ENCODE results near the gene MRAS. TPM values are rescaled to one million over a fixed set of nuclear protein-coding genes. Genes with fewer than 3 reads are reported as not detected.

Gene MRAS
- total and polyA plus RNA-seq, 2 of the 4 experiments (the other 2 are of a cell fraction) = 59.3 to 60.6 TPM

- H4K8ac ChIP-seq (ENCODE audit: low read depth in 2 of 2, low read length in 2 of 2) = no peak overlapping the region
- H2AFZ ChIP-seq (replicated peaks; ENCODE audit: low read length, poor library complexity) = no peak overlapping the region
- dilution Hi-C loops (cut with HindIII; ENCODE audit: low sequenced_read_pairs, unreplicated experiment) (no loop called here), intact Hi-C loops (cut with micrococcal nuclease) (no loop called here), in situ Hi-C loops (cut with MboI; ENCODE audit: low sequenced_read_pairs) (no loop called here)
- 60% methylated on average over 1 of the region's 4 CpGs; no CpG with 5 or more reads in 1 of the 2 experiments for WGBS, 2 experiments (ENCODE audit: extremely low coverage in 2 of 2, insufficient read length in 1 of 2)
- H3K4ac ChIP-seq (ENCODE audit: low read depth, low read length) = no peak overlapping the region
- no peaks in the 10 kb centered on the region for H3K36me3 ChIP-seq (ENCODE audit: control insufficient read depth, insufficient read depth, low read length)
- no peak overlapping the region for H2BK15ac ChIP-seq (ENCODE audit: low read depth, low read length)
- H4K91ac ChIP-seq (ENCODE audit: insufficient read depth, low read depth, low read length) = no peak overlapping the region
- H4K5ac ChIP-seq (ENCODE audit: low read depth, low read length) = no peak overlapping the region
- no peak for ATAC-seq (ENCODE audit: low read depth)
- no peaks in the 10 kb centered on the region for H4K20me1 ChIP-seq (ENCODE audit: insufficient read depth, low read length)
- no peak overlapping the region for H3K4me2 ChIP-seq (ENCODE audit: low read depth, low read length)
- H3K23ac ChIP-seq (ENCODE audit: low read depth, low read length) = no peak overlapping the region
- H2AK9ac ChIP-seq (replicated peaks; ENCODE audit: low read depth, low read length, poor library complexity) = no peak overlapping the region
- H3K56ac ChIP-seq (ENCODE audit: extremely low read depth, insufficient read depth, low read length) = no peak overlapping the region
- H2AK5ac ChIP-seq (ENCODE audit: low read depth, low read length) = no peak overlapping the region
- no peaks in the 10 kb centered on the region for H3K4me1 ChIP-seq (ENCODE audit: control insufficient read depth, insufficient read depth, low read length)
- H3K14ac ChIP-seq (replicated peaks; ENCODE audit: low read depth, low read length) = no peak overlapping the region
- H2BK5ac ChIP-seq (ENCODE audit: low read depth, low read length, poor library complexity, severe bottlenecking) = no peak overlapping the region
- H3K18ac ChIP-seq (ENCODE audit: low read depth, low read length) = no peak overlapping the region
- BruUV-seq (replicated peaks) = no TSS peak
- H3K79me1 ChIP-seq (ENCODE audit: low read depth in 1 of 2, low read length in 2 of 2) = no peaks in the 10 kb centered on the region
- no peak for TF ChIP-seq POLR2A (IDR thresholded peaks at IDR 0.05; ENCODE audit: low read depth, low read length)
- no peak for TF ChIP-seq CHD1 (IDR thresholded peaks at IDR 0.05; ENCODE audit: low read depth, low read length)
- TF ChIP-seq SMC3 (IDR thresholded peaks at IDR 0.05; ENCODE audit: low read depth, low read length) = no peak
- TF ChIP-seq USF2 (IDR thresholded peaks at IDR 0.05; ENCODE audit: low read depth, low read length) = no peak
- no peak for TF ChIP-seq NFE2L2 (IDR thresholded peaks at IDR 0.05; ENCODE audit: low read depth, low read length)
- TF ChIP-seq RCOR1 (IDR thresholded peaks at IDR 0.05; ENCODE audit: insufficient replicate concordance, low read length) = no peak
- TF ChIP-seq RFX5 (IDR thresholded peaks at IDR 0.05; ENCODE audit: low read depth, low read length) = no peak
- TF ChIP-seq BHLHE40 (IDR thresholded peaks at IDR 0.05; ENCODE audit: low read depth, low read length) = no peak
- no peak for TF ChIP-seq MXI1 (IDR thresholded peaks at IDR 0.05; ENCODE audit: borderline replicate concordance, low read depth, low read length)
- no peak for TF ChIP-seq CEBPB (IDR thresholded peaks at IDR 0.05; ENCODE audit: low read depth, low read length)
- no peak for TF ChIP-seq ELK1 (IDR thresholded peaks at IDR 0.05; ENCODE audit: borderline replicate concordance, low read depth, low read length)
- no peak for TF ChIP-seq MAZ (IDR thresholded peaks at IDR 0.05; ENCODE audit: borderline replicate concordance, low read depth, low read length)
- no peak for TF ChIP-seq FOS (IDR thresholded peaks at IDR 0.05; ENCODE audit: low read depth, low read length)
- TF ChIP-seq RAD21 (IDR thresholded peaks at IDR 0.05; ENCODE audit: low read length) = no peak
- no peak for TF ChIP-seq MAFK (IDR thresholded peaks at IDR 0.05; ENCODE audit: low read depth, low read length)
- TF ChIP-seq CTCF (conservative IDR thresholded peaks at IDR 0.05; ENCODE audit: low read depth, low read length) = no peak
- no peak overlapping the region for H2BK120ac ChIP-seq (ENCODE audit: low read depth, low read length)
- H3K4me3 ChIP-seq (ENCODE audit: insufficient read depth, low read depth, low read length) = no peak overlapping the region
- H3K9ac ChIP-seq (ENCODE audit: low read depth, low read length) = no peak overlapping the region
- no peaks in the 10 kb centered on the region for H3K9me3 ChIP-seq (ENCODE audit: control insufficient read depth, insufficient read depth, low read length)
- H3K27ac ChIP-seq (ENCODE audit: insufficient read depth, low read length) = no peak overlapping the region
- no peaks in the 10 kb centered on the region for H3K9me1 ChIP-seq (ENCODE audit: insufficient read depth, low read length)
- H2BK20ac ChIP-seq (ENCODE audit: low read depth, low read length) = no peak overlapping the region
- peaks cover 27% of the 10 kb centered on the region for H3K27me3 ChIP-seq (ENCODE audit: control insufficient read depth, insufficient read depth, low read length)
- ChIA-PET POLR2A (ENCODE audit: unreplicated experiment) (no interaction called here), CTCF (interaction anchor here (0.8 to 1.3 kb wide), 2 partner anchors 11 to 81 kb away, joined by 3 read pairs; no protein-coding TSS in a partner anchor)
- no peak for DNase-seq
Observed at GRCh38 chr3:138336454-138336999, 11.9 kb upstream of the MRAS start.
